IPS-NIHi11 (cell line): ENCODE results near the gene HNRNPA1L2.
"Not testable (repeated sequence)": the region's sequence is repeated elsewhere in the genome, so short reads cannot be mapped to it uniquely, and the experiment has no call there.

Source experiments
- DNase-seq: peaks from one replicate; pipeline ENCODE4 v3.0.0; 2012; ENCODE audit warnings: mixed read lengths, low spot score

HNRNPA1L2 gene

GRCh38 chr13:52642131-52642530 is at the start of gene HNRNPA1L2:
TSS of gene HNRNPA1L2 (plus strand) at chr13:52642431. CDS start at chr13:52642493, 62 bp downstream.
- DNase-seq = no peak

GRCh38 chr13:52593175-52593574 is 49.1 kb upstream of the HNRNPA1L2 start:
- DNase-seq = not testable (repeated sequence)

GRCh38 chr13:52593812-52594211 is 48.4 kb upstream of the HNRNPA1L2 start:
- DNase-seq = not testable (repeated sequence)

GRCh38 chr13:52594295-52594694 is 47.9 kb upstream of the HNRNPA1L2 start:
- not testable (repeated sequence) for DNase-seq

- no peak for DNase-seq
Measured at GRCh38 chr13:52597676-52598075, 44.6 kb upstream of the HNRNPA1L2 start.

GRCh38 chr13:52599037-52599847 is 43.0 kb upstream of the HNRNPA1L2 start:
- DNase-seq = no peak

- DNase-seq = peak; percentile 83
Measured at GRCh38 chr13:52599848-52600603, 42.2 kb upstream of the HNRNPA1L2 start.

- DNase-seq = no peak
Measured at GRCh38 chr13:52600666-52601065, 41.6 kb upstream of the HNRNPA1L2 start.

GRCh38 chr13:52603316-52603715 is 38.9 kb upstream of the HNRNPA1L2 start:
- not testable (repeated sequence) for DNase-seq

- not testable (repeated sequence) for DNase-seq
Measured at GRCh38 chr13:52606126-52606525, 36.1 kb upstream of the HNRNPA1L2 start.

- not testable (repeated sequence) for DNase-seq
Measured at GRCh38 chr13:52606795-52607194, 35.4 kb upstream of the HNRNPA1L2 start.

- DNase-seq = peak; percentile 12
Measured at GRCh38 chr13:52608184-52608583, 34.0 kb upstream of the HNRNPA1L2 start.

GRCh38 chr13:52609013-52609606 is 33.1 kb upstream of the HNRNPA1L2 start:
- peak; percentile 17 for DNase-seq

- DNase-seq = not testable (repeated sequence)
Measured at GRCh38 chr13:52610158-52610557, 32.1 kb upstream of the HNRNPA1L2 start.

- DNase-seq = no peak
Measured at GRCh38 chr13:52615134-52615801, 27.0 kb upstream of the HNRNPA1L2 start.

- DNase-seq = peak; percentile 15
Measured at GRCh38 chr13:52615812-52616211, 26.4 kb upstream of the HNRNPA1L2 start.

GRCh38 chr13:52617070-52618060 is 24.9 kb upstream of the HNRNPA1L2 start:
- peak; percentile 90 for DNase-seq

- not testable (repeated sequence) for DNase-seq
Measured at GRCh38 chr13:52631083-52631690, 11.0 kb upstream of the HNRNPA1L2 start.

- DNase-seq = no peak
Measured at GRCh38 chr13:52638666-52639328, 3.4 kb upstream of the HNRNPA1L2 start.

- DNase-seq = peak; percentile 8
Measured at GRCh38 chr13:52644108-52644507, 1.9 kb downstream of the HNRNPA1L2 start.
